ENCODE results near the gene MAMLD1.

The MAMLD1 gene

DNA sequence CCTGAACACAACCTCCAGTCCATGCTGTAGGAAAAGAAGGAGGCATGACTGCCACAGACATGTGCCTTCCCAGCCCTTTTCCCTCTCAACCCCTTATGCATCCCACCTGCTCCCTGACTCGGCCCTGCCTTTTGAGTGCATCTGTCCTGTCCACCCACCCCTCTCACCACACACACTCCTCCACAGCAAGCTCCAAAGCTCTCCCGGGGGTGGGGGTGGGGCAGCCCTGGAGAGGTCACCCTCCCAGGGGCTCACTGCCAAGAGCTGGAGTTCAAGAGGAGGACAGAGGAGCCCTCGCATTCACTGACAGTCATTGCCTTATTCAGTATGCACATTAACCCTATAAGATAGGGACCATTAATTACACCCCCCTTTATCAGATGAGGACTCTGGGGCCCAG lies 46.6 kb upstream of the MAMLD1 start:
- Histone ChIP-seq H3K27ac (replicated peaks) (no peak overlapping the region), H3K4me3 (replicated peaks; ENCODE audit: insufficient read depth, low read length) (no peak overlapping the region), H3K27me3 (ENCODE audit: insufficient read depth, poor library complexity, severe bottlenecking) (no peaks in the 10 kb centered on the region)
- no peak for DNase-seq (ENCODE audit: low read depth in 1 of 2, low spot score in 1 of 2)
- TF ChIP-seq GABPA (IDR thresholded peaks at IDR 0.05; ENCODE audit: low read depth) (no peak), SPI1 (IDR thresholded peaks at IDR 0.05; ENCODE audit: borderline replicate concordance, low read depth) (no peak), POLR2AphosphoS5 (IDR thresholded peaks at IDR 0.05; ENCODE audit: low read depth) (no peak)
- TF ChIP-seq, protein P1, sequence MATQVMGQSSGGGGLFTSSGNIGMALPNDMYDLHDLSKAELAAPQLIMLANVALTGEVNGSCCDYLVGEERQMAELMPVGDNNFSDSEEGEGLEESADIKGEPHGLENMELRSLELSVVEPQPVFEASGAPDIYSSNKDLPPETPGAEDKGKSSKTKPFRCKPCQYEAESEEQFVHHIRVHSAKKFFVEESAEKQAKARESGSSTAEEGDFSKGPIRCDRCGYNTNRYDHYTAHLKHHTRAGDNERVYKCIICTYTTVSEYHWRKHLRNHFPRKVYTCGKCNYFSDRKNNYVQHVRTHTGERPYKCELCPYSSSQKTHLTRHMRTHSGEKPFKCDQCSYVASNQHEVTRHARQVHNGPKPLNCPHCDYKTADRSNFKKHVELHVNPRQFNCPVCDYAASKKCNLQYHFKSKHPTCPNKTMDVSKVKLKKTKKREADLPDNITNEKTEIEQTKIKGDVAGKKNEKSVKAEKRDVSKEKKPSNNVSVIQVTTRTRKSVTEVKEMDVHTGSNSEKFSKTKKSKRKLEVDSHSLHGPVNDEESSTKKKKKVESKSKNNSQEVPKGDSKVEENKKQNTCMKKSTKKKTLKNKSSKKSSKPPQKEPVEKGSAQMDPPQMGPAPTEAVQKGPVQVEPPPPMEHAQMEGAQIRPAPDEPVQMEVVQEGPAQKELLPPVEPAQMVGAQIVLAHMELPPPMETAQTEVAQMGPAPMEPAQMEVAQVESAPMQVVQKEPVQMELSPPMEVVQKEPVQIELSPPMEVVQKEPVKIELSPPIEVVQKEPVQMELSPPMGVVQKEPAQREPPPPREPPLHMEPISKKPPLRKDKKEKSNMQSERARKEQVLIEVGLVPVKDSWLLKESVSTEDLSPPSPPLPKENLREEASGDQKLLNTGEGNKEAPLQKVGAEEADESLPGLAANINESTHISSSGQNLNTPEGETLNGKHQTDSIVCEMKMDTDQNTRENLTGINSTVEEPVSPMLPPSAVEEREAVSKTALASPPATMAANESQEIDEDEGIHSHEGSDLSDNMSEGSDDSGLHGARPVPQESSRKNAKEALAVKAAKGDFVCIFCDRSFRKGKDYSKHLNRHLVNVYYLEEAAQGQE (IDR thresholded peaks at IDR 0.05; ENCODE audit: insufficient replicate concordance, low read depth), result no peak
- TF ChIP-seq, protein P2, sequence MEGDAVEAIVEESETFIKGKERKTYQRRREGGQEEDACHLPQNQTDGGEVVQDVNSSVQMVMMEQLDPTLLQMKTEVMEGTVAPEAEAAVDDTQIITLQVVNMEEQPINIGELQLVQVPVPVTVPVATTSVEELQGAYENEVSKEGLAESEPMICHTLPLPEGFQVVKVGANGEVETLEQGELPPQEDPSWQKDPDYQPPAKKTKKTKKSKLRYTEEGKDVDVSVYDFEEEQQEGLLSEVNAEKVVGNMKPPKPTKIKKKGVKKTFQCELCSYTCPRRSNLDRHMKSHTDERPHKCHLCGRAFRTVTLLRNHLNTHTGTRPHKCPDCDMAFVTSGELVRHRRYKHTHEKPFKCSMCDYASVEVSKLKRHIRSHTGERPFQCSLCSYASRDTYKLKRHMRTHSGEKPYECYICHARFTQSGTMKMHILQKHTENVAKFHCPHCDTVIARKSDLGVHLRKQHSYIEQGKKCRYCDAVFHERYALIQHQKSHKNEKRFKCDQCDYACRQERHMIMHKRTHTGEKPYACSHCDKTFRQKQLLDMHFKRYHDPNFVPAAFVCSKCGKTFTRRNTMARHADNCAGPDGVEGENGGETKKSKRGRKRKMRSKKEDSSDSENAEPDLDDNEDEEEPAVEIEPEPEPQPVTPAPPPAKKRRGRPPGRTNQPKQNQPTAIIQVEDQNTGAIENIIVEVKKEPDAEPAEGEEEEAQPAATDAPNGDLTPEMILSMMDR (IDR thresholded peaks at IDR 0.05; ENCODE audit: insufficient read depth, low read length), result no peak

DNA sequence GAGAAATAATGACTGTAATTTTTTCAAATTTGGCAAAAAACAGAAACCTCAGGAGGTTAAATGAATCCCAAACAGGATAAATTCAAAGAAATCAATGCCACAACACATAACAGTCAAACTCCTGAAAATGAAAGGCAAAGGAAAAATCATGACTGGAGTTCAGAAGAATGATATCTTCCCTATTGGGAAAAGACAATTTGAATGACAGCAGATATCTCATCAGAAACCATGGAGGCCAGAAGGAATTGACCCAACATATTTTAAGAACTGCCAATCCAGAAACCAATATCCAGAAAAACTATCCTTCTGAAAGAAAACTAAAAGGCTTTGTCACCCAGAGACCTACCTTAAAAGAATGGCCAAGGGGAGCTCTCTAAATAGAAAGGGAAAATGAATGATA lies 40.1 kb upstream of the MAMLD1 start:
- Histone ChIP-seq H3K27ac (replicated peaks) (no peak overlapping the region), H3K27me3 (ENCODE audit: insufficient read depth, poor library complexity, severe bottlenecking) (no peaks in the 10 kb centered on the region), H3K4me3 (replicated peaks; ENCODE audit: insufficient read depth, low read length) (no peak overlapping the region)
- TF ChIP-seq, protein P1 (IDR thresholded peaks at IDR 0.05; ENCODE audit: insufficient replicate concordance, low read depth), result no peak
- TF ChIP-seq, protein P2 (IDR thresholded peaks at IDR 0.05; ENCODE audit: insufficient read depth, low read length), result no peak
- TF ChIP-seq GABPA (IDR thresholded peaks at IDR 0.05; ENCODE audit: low read depth) (no peak), POLR2AphosphoS5 (IDR thresholded peaks at IDR 0.05; ENCODE audit: low read depth) (no peak), SPI1 (IDR thresholded peaks at IDR 0.05; ENCODE audit: borderline replicate concordance, low read depth) (no peak)
- no peak for DNase-seq (ENCODE audit: low read depth in 1 of 2, low spot score in 1 of 2)

DNA sequence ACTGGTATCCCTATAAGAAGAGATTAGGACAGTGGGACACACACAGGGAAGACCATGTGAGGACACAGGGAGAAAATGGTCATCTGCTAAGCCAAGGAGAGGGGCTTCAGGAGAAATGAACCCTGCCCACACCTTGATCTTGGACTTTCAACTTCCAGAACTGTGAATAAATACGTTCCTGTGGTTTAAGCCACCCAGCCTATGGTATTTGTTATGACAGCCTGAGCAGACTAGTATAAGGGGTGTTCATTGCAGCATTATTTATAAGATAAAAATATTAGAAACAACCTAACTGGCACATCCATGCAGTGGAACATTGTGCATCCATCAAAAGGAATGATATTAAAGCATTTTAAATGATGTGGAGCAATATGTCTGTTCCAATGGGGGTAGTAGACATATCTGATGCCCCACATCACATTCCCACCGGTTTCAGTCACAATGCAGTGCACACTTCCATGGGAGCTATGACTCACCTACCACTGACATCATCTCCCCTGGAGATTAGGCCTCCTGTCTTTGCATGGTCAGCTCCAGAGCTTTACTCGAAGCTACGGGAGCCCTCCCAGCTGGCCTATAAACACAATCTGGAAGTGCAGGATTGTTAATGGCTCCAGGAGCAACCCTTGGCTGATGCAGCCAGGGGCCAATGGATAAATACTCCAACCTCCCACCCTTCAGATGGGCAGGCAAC lies 38.9 kb upstream of the MAMLD1 start:
- DNase-seq (ENCODE audit: low read depth in 1 of 2, low spot score in 1 of 2), result no peak
- H3K27ac ChIP-seq (replicated peaks), result no peak overlapping the region

More for the DNA sequence above, 38.9 kb upstream of the MAMLD1 start:
- H3K27me3 ChIP-seq (ENCODE audit: insufficient read depth, poor library complexity, severe bottlenecking), result no peaks in the 10 kb centered on the region
- TF ChIP-seq SPI1 (IDR thresholded peaks at IDR 0.05; ENCODE audit: borderline replicate concordance, low read depth) (no peak), POLR2AphosphoS5 (IDR thresholded peaks at IDR 0.05; ENCODE audit: low read depth) (no peak)
- TF ChIP-seq, protein P2 (IDR thresholded peaks at IDR 0.05; ENCODE audit: insufficient read depth, low read length), result no peak
- no peak overlapping the region for H3K4me3 ChIP-seq (replicated peaks; ENCODE audit: insufficient read depth, low read length)
